ENCODE results near the gene VPS52.

VPS52 gene

DNA sequence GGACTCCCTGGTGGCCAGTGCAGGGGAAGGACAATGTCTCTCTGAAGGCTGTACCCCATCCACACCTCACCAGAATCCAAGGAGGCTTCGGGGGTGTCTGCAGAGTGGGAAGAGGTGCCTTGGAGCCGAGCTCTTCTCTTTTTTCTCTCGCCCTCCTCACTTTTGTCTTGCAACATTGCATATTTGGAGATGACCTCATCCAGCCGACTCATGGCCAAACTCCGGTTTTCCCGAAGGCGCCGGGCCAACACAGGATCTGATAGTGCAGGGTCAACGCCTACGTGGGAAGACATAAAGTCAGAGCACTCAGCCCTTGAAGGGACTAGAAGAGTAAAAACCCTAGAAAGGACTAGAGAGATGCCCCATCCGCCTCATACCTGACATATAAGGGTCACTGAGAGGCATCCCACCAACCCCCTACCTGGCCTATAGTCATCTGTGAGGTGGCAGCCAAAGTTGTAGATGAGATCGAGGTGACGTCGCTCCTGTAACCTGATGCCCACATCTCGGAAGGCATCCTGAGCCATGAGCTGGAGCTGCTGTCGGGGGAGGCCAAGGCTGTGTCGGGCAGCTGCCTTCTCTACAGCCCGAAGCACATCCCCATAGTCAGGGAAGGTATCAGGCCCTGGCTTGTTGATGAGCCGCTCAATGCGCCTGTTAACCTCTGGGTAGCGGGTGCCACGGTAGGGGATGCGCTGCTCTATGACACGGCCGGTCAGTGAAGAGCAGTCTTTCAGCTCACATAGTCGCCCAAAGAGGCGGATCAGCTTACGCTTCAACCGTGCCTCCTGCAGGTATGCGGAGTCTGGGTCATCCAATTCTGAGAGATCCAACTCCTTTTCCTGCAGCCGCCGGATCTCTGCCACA, 48.9 kb upstream of the VPS52 start (continued):
- TF ChIP-seq, protein P1, sequence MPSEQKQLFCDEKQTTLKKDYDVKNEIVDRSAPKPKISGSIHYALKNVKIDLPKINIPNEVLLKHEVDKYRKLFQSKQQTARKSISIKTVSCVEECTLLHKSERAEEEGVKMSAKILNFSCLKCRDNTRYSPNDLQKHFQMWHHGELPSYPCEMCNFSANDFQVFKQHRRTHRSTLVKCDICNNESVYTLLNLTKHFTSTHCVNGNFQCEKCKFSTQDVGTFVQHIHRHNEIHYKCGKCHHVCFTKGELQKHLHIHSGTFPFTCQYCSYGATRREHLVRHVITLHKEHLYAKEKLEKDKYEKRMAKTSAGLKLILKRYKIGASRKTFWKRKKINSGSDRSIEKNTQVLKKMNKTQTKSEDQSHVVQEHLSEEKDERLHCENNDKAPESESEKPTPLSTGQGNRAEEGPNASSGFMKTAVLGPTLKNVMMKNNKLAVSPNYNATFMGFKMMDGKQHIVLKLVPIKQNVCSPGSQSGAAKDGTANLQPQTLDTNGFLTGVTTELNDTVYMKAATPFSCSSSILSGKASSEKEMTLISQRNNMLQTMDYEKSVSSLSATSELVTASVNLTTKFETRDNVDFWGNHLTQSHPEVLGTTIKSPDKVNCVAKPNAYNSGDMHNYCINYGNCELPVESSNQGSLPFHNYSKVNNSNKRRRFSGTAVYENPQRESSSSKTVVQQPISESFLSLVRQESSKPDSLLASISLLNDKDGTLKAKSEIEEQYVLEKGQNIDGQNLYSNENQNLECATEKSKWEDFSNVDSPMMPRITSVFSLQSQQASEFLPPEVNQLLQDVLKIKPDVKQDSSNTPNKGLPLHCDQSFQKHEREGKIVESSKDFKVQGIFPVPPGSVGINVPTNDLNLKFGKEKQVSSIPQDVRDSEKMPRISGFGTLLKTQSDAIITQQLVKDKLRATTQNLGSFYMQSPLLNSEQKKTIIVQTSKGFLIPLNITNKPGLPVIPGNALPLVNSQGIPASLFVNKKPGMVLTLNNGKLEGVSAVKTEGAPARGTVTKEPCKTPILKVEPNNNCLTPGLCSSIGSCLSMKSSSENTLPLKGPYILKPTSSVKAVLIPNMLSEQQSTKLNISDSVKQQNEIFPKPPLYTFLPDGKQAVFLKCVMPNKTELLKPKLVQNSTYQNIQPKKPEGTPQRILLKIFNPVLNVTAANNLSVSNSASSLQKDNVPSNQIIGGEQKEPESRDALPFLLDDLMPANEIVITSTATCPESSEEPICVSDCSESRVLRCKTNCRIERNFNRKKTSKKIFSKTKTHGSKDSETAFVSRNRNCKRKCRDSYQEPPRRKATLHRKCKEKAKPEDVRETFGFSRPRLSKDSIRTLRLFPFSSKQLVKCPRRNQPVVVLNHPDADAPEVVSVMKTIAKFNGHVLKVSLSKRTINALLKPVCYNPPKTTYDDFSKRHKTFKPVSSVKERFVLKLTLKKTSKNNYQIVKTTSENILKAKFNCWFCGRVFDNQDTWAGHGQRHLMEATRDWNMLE (tag by site-specific recombination; conservative IDR thresholded peaks at IDR 0.05; ENCODE audit: low read depth): 0 out of 2 replicates have a peak, but pooled peaks have one; percentile 38
- TF ChIP-seq, protein P2, sequence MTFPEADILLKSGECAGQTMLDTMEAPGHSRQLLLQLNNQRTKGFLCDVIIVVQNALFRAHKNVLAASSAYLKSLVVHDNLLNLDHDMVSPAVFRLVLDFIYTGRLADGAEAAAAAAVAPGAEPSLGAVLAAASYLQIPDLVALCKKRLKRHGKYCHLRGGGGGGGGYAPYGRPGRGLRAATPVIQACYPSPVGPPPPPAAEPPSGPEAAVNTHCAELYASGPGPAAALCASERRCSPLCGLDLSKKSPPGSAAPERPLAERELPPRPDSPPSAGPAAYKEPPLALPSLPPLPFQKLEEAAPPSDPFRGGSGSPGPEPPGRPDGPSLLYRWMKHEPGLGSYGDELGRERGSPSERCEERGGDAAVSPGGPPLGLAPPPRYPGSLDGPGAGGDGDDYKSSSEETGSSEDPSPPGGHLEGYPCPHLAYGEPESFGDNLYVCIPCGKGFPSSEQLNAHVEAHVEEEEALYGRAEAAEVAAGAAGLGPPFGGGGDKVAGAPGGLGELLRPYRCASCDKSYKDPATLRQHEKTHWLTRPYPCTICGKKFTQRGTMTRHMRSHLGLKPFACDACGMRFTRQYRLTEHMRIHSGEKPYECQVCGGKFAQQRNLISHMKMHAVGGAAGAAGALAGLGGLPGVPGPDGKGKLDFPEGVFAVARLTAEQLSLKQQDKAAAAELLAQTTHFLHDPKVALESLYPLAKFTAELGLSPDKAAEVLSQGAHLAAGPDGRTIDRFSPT (tag by site-specific recombination; IDR thresholded peaks at IDR 0.05): no peak; the same call in 1 of the 2 replicates
- TF ChIP-seq, protein P3, sequence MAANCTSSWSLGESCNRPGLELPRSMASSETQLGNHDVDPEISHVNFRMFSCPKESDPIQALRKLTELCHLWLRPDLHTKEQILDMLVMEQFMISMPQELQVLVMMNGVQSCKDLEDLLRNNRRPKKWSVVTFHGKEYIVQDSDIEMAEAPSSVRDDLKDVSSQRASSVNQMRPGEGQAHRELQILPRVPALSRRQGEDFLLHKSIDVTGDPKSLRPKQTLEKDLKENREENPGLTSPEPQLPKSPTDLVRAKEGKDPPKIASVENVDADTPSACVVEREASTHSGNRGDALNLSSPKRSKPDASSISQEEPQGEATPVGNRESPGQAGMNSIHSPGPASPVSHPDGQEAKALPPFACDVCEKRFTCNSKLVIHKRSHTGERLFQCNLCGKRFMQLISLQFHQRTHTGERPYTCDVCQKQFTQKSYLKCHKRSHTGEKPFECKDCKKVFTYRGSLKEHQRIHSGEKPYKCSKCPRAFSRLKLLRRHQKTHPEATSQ (tag by site-specific recombination; IDR thresholded peaks at IDR 0.05): 0 out of 2 replicates have a peak, but pooled peaks have one; percentile 19
- peak; percentile 68 for TF ChIP-seq SCRT2 (tag by site-specific recombination; IDR thresholded peaks at IDR 0.05)
- TF ChIP-seq ZNF629 (tag by site-specific recombination; IDR thresholded peaks at IDR 0.05): peak; percentile 99
- no peak for TF ChIP-seq GFI1B (tag by site-specific recombination; IDR thresholded peaks at IDR 0.05)
- peak; percentile 66; the same call in 1 of the 2 replicates for TF ChIP-seq KLF10 (tag by site-specific recombination; IDR thresholded peaks at IDR 0.05)
- TF ChIP-seq ZNF664 (tag by site-specific recombination; IDR thresholded peaks at IDR 0.05): no peak
- no peak for TF ChIP-seq ZNF529 (tag by site-specific recombination; IDR thresholded peaks at IDR 0.05; ENCODE audit: insufficient replicate concordance)
- peak; percentile 76; the same call in 1 of the 2 replicates for TF ChIP-seq ZNF24 (tag by site-specific recombination; IDR thresholded peaks at IDR 0.05)
- 0 out of 2 replicates have a peak, but pooled peaks have one; percentile 21 for TF ChIP-seq ZBTB48 (tag by site-specific recombination; IDR thresholded peaks at IDR 0.05)
- peak; percentile 86 for TF ChIP-seq SP7 (tag by site-specific recombination; IDR thresholded peaks at IDR 0.05)
- TF ChIP-seq, protein P4, sequence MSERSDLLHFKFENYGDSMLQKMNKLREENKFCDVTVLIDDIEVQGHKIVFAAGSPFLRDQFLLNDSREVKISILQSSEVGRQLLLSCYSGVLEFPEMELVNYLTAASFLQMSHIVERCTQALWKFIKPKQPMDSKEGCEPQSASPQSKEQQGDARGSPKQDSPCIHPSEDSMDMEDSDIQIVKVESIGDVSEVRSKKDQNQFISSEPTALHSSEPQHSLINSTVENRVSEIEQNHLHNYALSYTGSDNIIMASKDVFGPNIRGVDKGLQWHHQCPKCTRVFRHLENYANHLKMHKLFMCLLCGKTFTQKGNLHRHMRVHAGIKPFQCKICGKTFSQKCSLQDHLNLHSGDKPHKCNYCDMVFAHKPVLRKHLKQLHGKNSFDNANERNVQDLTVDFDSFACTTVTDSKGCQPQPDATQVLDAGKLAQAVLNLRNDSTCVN (tag by site-specific recombination; optimal IDR thresholded peaks at IDR 0.05): peak; percentile 16
- TF ChIP-seq, protein P5, sequence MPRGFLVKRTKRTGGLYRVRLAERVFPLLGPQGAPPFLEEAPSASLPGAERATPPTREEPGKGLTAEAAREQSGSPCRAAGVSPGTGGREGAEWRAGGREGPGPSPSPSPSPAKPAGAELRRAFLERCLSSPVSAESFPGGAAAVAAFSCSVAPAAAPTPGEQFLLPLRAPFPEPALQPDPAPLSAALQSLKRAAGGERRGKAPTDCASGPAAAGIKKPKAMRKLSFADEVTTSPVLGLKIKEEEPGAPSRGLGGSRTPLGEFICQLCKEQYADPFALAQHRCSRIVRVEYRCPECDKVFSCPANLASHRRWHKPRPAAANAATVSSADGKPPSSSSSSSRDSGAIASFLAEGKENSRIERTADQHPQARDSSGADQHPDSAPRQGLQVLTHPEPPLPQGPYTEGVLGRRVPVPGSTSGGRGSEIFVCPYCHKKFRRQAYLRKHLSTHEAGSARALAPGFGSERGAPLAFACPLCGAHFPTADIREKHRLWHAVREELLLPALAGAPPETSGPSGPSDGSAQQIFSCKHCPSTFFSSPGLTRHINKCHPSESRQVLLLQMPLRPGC (tag by site-specific recombination; IDR thresholded peaks at IDR 0.05): peak; percentile 63; the same call in 1 of the 2 replicates
- TF ChIP-seq ZNF324 (tag by site-specific recombination; IDR thresholded peaks at IDR 0.05): no peak; the same call in 1 of the 2 replicates
- peak; percentile 81 for TF ChIP-seq ZBTB17 (tag by site-specific recombination; IDR thresholded peaks at IDR 0.05)
- TF ChIP-seq ZFP69B (tag by site-specific recombination; IDR thresholded peaks at IDR 0.05): peak; percentile 46; the same call in 1 of the 2 replicates
- TF ChIP-seq, protein P6, sequence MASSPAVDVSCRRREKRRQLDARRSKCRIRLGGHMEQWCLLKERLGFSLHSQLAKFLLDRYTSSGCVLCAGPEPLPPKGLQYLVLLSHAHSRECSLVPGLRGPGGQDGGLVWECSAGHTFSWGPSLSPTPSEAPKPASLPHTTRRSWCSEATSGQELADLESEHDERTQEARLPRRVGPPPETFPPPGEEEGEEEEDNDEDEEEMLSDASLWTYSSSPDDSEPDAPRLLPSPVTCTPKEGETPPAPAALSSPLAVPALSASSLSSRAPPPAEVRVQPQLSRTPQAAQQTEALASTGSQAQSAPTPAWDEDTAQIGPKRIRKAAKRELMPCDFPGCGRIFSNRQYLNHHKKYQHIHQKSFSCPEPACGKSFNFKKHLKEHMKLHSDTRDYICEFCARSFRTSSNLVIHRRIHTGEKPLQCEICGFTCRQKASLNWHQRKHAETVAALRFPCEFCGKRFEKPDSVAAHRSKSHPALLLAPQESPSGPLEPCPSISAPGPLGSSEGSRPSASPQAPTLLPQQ (tag by site-specific recombination; IDR thresholded peaks at IDR 0.05): peak; percentile 78
- TF ChIP-seq, protein P7, sequence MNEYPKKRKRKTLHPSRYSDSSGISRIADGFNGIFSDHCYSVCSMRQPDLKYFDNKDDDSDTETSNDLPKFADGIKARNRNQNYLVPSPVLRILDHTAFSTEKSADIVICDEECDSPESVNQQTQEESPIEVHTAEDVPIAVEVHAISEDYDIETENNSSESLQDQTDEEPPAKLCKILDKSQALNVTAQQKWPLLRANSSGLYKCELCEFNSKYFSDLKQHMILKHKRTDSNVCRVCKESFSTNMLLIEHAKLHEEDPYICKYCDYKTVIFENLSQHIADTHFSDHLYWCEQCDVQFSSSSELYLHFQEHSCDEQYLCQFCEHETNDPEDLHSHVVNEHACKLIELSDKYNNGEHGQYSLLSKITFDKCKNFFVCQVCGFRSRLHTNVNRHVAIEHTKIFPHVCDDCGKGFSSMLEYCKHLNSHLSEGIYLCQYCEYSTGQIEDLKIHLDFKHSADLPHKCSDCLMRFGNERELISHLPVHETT (tag by site-specific recombination; IDR thresholded peaks at IDR 0.05): peak; percentile 77; the same call in 1 of the 2 replicates
- TF ChIP-seq ZNF2 (tag by site-specific recombination; IDR thresholded peaks at IDR 0.05): peak; percentile 57; the same call in 1 of the 2 replicates
- TF ChIP-seq, protein P8, sequence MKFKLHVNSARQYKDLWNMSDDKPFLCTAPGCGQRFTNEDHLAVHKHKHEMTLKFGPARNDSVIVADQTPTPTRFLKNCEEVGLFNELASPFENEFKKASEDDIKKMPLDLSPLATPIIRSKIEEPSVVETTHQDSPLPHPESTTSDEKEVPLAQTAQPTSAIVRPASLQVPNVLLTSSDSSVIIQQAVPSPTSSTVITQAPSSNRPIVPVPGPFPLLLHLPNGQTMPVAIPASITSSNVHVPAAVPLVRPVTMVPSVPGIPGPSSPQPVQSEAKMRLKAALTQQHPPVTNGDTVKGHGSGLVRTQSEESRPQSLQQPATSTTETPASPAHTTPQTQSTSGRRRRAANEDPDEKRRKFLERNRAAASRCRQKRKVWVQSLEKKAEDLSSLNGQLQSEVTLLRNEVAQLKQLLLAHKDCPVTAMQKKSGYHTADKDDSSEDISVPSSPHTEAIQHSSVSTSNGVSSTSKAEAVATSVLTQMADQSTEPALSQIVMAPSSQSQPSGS (tag by site-specific recombination; IDR thresholded peaks at IDR 0.05; ENCODE audit: low read depth): peak; percentile 97
